Right lobe of liver (tissue), 6 donors: ENCODE results near the gene EGFLAM. TPM values are rescaled to one million over a fixed set of nuclear protein-coding genes. Genes with fewer than 3 reads are reported as not detected.

Experiments used
- ATAC-seq, 4 donors: fragments of 200-7000 bp; cut with Tn5 transposase; one replicate each; pipeline ENCODE4 v1.9.1; 2020; ENCODE audit warnings: mild to moderate bottlenecking in 4 of 4, moderate library complexity in 4 of 4
- DNase-seq, 3 donors: peaks; one replicate each; pipeline ENCODE4 v3.0.0-alpha.2; 2020
- H3K27ac ChIP-seq, 3 donors: fragments of 200-600 bp; one replicate each; pipeline ENCODE4 v1.8.0; 2022
- H3K27me3 ChIP-seq, 2 donors: fragments of 200-600 bp; one replicate each; pipeline ENCODE4 v1.8.0; 2022
- H3K36me3 ChIP-seq, 4 donors: fragments of 200-600 bp; sonication (generic) in 1 of 4; one replicate each; pipeline versions ENCODE4 v1.5.1 to v1.8.0; 2017 to 2022; ENCODE audit warnings: control low read depth in 1 of 4
- H3K4me1 ChIP-seq, 4 donors: fragments of 200-600 bp; sonication (generic) in 1 of 4; one replicate each; pipeline versions ENCODE4 v1.5.1 to v1.8.0; 2017 to 2022; ENCODE audit warnings: control low read depth in 1 of 4
- H3K4me3 ChIP-seq, 3 donors: fragments of 200-600 bp; one replicate each; pipeline ENCODE4 v1.8.0; 2022
- H3K9me3 ChIP-seq, 4 donors: fragments of 200-600 bp; sonication (generic) in 1 of 4; one replicate each; pipeline versions ENCODE4 v1.5.1 to v1.8.0; 2017 to 2022; ENCODE audit warnings: control low read depth in 1 of 4
- POLR2A ChIP-seq: fragments of 450-650 bp; IDR thresholded peaks from one replicate; pipeline ENCODE4 v1.6.1; 2017; ENCODE audit warnings: antibody characterized with exemption, mild to moderate bottlenecking
- WGBS: methylation state at CpG from one replicate; pipeline ENCODE4 v1.1.6; 2018; ENCODE audit warnings: low coverage, low lambda C conversion rate; ENCODE audit not compliant: insufficient coverage; ENCODE audit errors: missing lambda C conversion rate; 5-methylcytosine and 5-hydroxymethylcytosine counted together
- intact Hi-C, 2 donors: fragments of 100-400 bp; cut with DNase I; formaldehyde crosslinking; loops; one replicate each; pipeline versions ENCODE4 v1.11.2 to v1.14.1; 2022
- total RNA-seq, 6 experiments: library from RNA; depleted of rRNA in 2 of 6; stranded (reverse); fragments of >200 nt in 2 of 6; fragmentation: NEBNext Ultra II Directional in 3 of 6; extraction: Animal tissue kit (Norgen Biotek cat#: 25700) in 3 of 6; gene quantifications; one replicate each; pipeline versions ENCODE4 v1.1.0 to v1.2.4, GENCODE V29; 2016 to 2023
- TF ChIP-seq, protein P1 (sequence below), 4 donors: fragments of 200-600 bp in 3 of 4; fragments of 450-650 bp in 1 of 4; IDR thresholded peaks; one replicate each; pipeline versions ENCODE4 v1.5.1 to v1.8.0; 2016 to 2022; ENCODE audit warnings: antibody characterized with exemption in 4 of 4, mild to moderate bottlenecking in 2 of 4
- donor health status: DM: no; HTN: yes; CAD: no.
- donor health status: DM: no; HTN: no; CAD: no.
- donor health status: DM: no; HTN: no; CAD: no.
- donor health status: DM: no; HTN: yes; CAD: no.
- donor health status: DM: no; HTN: yes; CAD: no.

EGFLAM gene
- total RNA-seq, 6 experiments from 2014 or later: 0.50 to 6.2 (median 2.3) TPM

DNA sequence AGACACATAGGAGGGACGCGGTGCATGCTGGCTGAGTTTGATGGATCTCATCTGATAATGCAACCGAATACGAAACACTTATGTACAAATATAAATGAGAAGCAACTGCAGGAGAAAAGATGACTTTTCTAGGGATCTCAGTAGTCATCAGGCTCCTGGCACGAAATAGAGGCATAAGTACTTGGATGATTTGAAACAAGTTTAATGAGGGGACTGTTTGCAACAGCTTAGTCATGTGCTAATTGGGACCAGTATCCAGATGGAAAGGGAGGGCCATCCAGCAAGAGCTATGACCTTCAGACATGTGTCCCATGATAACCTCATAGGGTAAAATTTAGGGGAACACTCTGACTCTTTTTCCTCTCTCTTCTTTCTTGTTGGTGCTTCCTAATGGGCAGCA, 123.0 kb downstream of the EGFLAM start:
- TF ChIP-seq, protein P1, sequence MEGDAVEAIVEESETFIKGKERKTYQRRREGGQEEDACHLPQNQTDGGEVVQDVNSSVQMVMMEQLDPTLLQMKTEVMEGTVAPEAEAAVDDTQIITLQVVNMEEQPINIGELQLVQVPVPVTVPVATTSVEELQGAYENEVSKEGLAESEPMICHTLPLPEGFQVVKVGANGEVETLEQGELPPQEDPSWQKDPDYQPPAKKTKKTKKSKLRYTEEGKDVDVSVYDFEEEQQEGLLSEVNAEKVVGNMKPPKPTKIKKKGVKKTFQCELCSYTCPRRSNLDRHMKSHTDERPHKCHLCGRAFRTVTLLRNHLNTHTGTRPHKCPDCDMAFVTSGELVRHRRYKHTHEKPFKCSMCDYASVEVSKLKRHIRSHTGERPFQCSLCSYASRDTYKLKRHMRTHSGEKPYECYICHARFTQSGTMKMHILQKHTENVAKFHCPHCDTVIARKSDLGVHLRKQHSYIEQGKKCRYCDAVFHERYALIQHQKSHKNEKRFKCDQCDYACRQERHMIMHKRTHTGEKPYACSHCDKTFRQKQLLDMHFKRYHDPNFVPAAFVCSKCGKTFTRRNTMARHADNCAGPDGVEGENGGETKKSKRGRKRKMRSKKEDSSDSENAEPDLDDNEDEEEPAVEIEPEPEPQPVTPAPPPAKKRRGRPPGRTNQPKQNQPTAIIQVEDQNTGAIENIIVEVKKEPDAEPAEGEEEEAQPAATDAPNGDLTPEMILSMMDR (IDR thresholded peaks at IDR 0.05): no peak
- TF ChIP-seq POLR2A: no peak
- WGBS: 76% methylated on average over 5 of the region's 5 CpGs
- H3K9me3 ChIP-seq: no peaks in the 10 kb centered on the region
- DNase-seq (no peak), ATAC-seq (no peak)
- no peak overlapping the region for H3K27ac ChIP-seq
- H3K27me3 ChIP-seq: no peaks in the 10 kb centered on the region
- intact Hi-C loops: no loop called here
- peaks cover 0 to 4% (median 1%) of the 10 kb centered on the region in 4 donors for H3K4me1 ChIP-seq
- no peaks in the 10 kb centered on the region for H3K36me3 ChIP-seq
- H3K4me3 ChIP-seq: no peak overlapping the region

DNA sequence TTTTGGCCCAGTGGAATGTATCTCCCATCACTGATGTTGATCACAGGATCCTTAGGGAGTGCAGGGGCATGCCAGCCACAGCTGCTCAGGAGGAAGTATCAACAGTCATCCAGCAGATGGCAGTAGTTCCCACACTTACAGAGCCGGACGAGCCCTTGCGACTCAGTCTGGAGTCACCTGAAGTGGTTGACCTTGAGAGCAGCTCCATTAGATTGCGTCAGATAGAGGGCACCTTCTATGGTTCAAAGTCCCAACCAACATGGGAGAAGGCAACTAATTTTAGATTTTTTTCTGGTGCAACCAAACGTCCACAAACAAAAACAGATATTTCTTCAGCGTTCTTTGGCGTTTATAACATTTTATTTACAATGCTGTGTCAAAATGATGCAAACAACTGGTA, 124.5 kb downstream of the EGFLAM start:
- WGBS: 14% methylated on average over 7 of the region's 7 CpGs
- TF ChIP-seq POLR2A: no peak
- TF ChIP-seq, protein P1 (IDR thresholded peaks at IDR 0.05): peak; percentile 74 to 92 (median 86)
- DNase-seq (peak; percentile 57 to 84 (median 74)), ATAC-seq (peak; percentile 99 to 100 (median 99))
- H3K4me1 ChIP-seq: peaks cover 0 to 4% (median 1%) of the 10 kb centered on the region in 4 donors
- no peak overlapping the region for H3K4me3 ChIP-seq
- no peaks in the 10 kb centered on the region for H3K27me3 ChIP-seq
- intact Hi-C loops: no loop called here
- no peak overlapping the region for H3K27ac ChIP-seq
- no peaks in the 10 kb centered on the region for H3K36me3 ChIP-seq
- no peaks in the 10 kb centered on the region for H3K9me3 ChIP-seq

GRCh38 chr5:38383701-38384100, 125.3 kb downstream of the EGFLAM start:
- Histone ChIP-seq H3K4me1 (peaks cover 0 to 4% (median 1%) of the 10 kb centered on the region in 4 donors), H3K9me3 (no peaks in the 10 kb centered on the region), H3K4me3 (no peak overlapping the region), H3K27ac (no peak overlapping the region), H3K36me3 (no peaks in the 10 kb centered on the region), H3K27me3 (no peaks in the 10 kb centered on the region)
- intact Hi-C loops: no loop called here
- WGBS: 78% methylated on average over 3 of the region's 3 CpGs
- TF ChIP-seq POLR2A: no peak
- TF ChIP-seq, protein P1 (IDR thresholded peaks at IDR 0.05): no peak
- ATAC-seq (no peak), DNase-seq (no peak)

GRCh38 chr5:38384396-38384795, 126.0 kb downstream of the EGFLAM start:
- no peak for DNase-seq
- Histone ChIP-seq H3K27ac (no peak overlapping the region), H3K9me3 (no peaks in the 10 kb centered on the region), H3K27me3 (no peaks in the 10 kb centered on the region), H3K36me3 (no peaks in the 10 kb centered on the region), H3K4me3 (no peak overlapping the region), H3K4me1 (peaks cover 0 to 4% (median 1%) of the 10 kb centered on the region in 4 donors)
- TF ChIP-seq, protein P1 (IDR thresholded peaks at IDR 0.05): no peak
- TF ChIP-seq POLR2A: no peak
- intact Hi-C loops: no loop called here
- WGBS: 93% methylated on average over 2 of the region's 3 CpGs
- ATAC-seq: no peak

GRCh38 chr5:38387161-38387560, 128.8 kb downstream of the EGFLAM start:
- intact Hi-C loops: no loop called here
- no peak for ATAC-seq
- TF ChIP-seq POLR2A: no peak
- TF ChIP-seq, protein P1 (IDR thresholded peaks at IDR 0.05): no peak
- Histone ChIP-seq H3K36me3 (no peaks in the 10 kb centered on the region), H3K4me1 (peaks cover 0 to 4% (median 1%) of the 10 kb centered on the region in 4 donors), H3K27me3 (no peaks in the 10 kb centered on the region), H3K9me3 (no peaks in the 10 kb centered on the region), H3K4me3 (no peak overlapping the region), H3K27ac (no peak overlapping the region)
- DNase-seq: no peak
- 43% methylated on average over 1 of the region's 2 CpGs for WGBS
